Mucosa of stomach (tissue), 1 donor: ENCODE data around the gene SZT2.

Source experiments
- H3K27me3 ChIP-seq: one replicate; pipeline ENCODE4 v1.7.0; 2013; ENCODE audit warnings: mild to moderate bottlenecking, low read length; ENCODE audit not compliant: control insufficient read depth, insufficient read depth
- H3K36me3 ChIP-seq: one replicate; pipeline ENCODE4 v1.7.0; 2013; ENCODE audit warnings: low read length; ENCODE audit not compliant: control insufficient read depth, insufficient read depth
- H3K4me1 ChIP-seq: one replicate; pipeline ENCODE4 v1.7.0; 2013; ENCODE audit warnings: mild to moderate bottlenecking, low read length; ENCODE audit not compliant: control insufficient read depth, insufficient read depth
- H3K4me3 ChIP-seq: one replicate; pipeline ENCODE4 v1.7.0; 2013; ENCODE audit warnings: low read length
- H3K9ac ChIP-seq: one replicate; pipeline ENCODE4 v1.7.0; 2013; ENCODE audit warnings: mild to moderate bottlenecking, low read length, moderate library complexity
- H3K9me3 ChIP-seq: one replicate; pipeline ENCODE4 v1.7.0; 2013; ENCODE audit warnings: mild to moderate bottlenecking, low read length, moderate library complexity; ENCODE audit not compliant: control insufficient read depth
- donor health status: Pancreatic carcinoma.

Gene SZT2

GRCh38 chr1:43421396-43421795, 31.7 kb downstream of the SZT2 start:
- Histone ChIP-seq H3K36me3 (peaks cover 59% of the 10 kb centered on the region), H3K9ac (no peak overlapping the region), H3K4me3 (no peak overlapping the region), H3K9me3 (no peaks in the 10 kb centered on the region), H3K27me3 (no peaks in the 10 kb centered on the region), H3K4me1 (peaks cover 6% of the 10 kb centered on the region)

GRCh38 chr1:43421976-43422750, 32.5 kb downstream of the SZT2 start:
- no peak overlapping the region for H3K4me3 ChIP-seq
- no peaks in the 10 kb centered on the region for H3K9me3 ChIP-seq
- no peak overlapping the region for H3K9ac ChIP-seq
- peaks cover 66% of the 10 kb centered on the region for H3K36me3 ChIP-seq
- H3K27me3 ChIP-seq, result no peaks in the 10 kb centered on the region
- peaks cover 8% of the 10 kb centered on the region for H3K4me1 ChIP-seq

- H3K9me3 ChIP-seq, result no peaks in the 10 kb centered on the region
- peaks cover 66% of the 10 kb centered on the region for H3K36me3 ChIP-seq
- peaks cover 18% of the 10 kb centered on the region for H3K4me1 ChIP-seq
- H3K27me3 ChIP-seq, result no peaks in the 10 kb centered on the region
- no peak overlapping the region for H3K9ac ChIP-seq
- H3K4me3 ChIP-seq, result no peak overlapping the region
Observed at GRCh38 chr1:43422995-43423671, 33.4 kb downstream of the SZT2 start.

- H3K9ac ChIP-seq, result no peak overlapping the region
- H3K4me1 ChIP-seq, result peaks cover 21% of the 10 kb centered on the region
- no peaks in the 10 kb centered on the region for H3K9me3 ChIP-seq
- H3K27me3 ChIP-seq, result no peaks in the 10 kb centered on the region
- peaks cover 66% of the 10 kb centered on the region for H3K36me3 ChIP-seq
- H3K4me3 ChIP-seq, result no peak overlapping the region
Observed at GRCh38 chr1:43423672-43424550, 34.2 kb downstream of the SZT2 start.

- Histone ChIP-seq H3K4me1 (peaks cover 21% of the 10 kb centered on the region), H3K27me3 (no peaks in the 10 kb centered on the region), H3K36me3 (peaks cover 66% of the 10 kb centered on the region), H3K4me3 (no peak overlapping the region), H3K9ac (no peak overlapping the region), H3K9me3 (no peaks in the 10 kb centered on the region)
Observed at GRCh38 chr1:43425045-43425444, 35.3 kb downstream of the SZT2 start.

- Histone ChIP-seq H3K27me3 (no peaks in the 10 kb centered on the region), H3K4me1 (peaks cover 21% of the 10 kb centered on the region), H3K9ac (no peak overlapping the region), H3K36me3 (peaks cover 66% of the 10 kb centered on the region), H3K9me3 (no peaks in the 10 kb centered on the region), H3K4me3 (no peak overlapping the region)
Observed at GRCh38 chr1:43426221-43426620, 36.5 kb downstream of the SZT2 start.

GRCh38 chr1:43427524-43427923, 37.8 kb downstream of the SZT2 start:
- Histone ChIP-seq H3K27me3 (no peaks in the 10 kb centered on the region), H3K4me1 (peaks cover 21% of the 10 kb centered on the region), H3K9me3 (no peaks in the 10 kb centered on the region), H3K9ac (no peak overlapping the region), H3K4me3 (no peak overlapping the region), H3K36me3 (peaks cover 65% of the 10 kb centered on the region)

GRCh38 chr1:43427941-43428340, 38.2 kb downstream of the SZT2 start:
- no peak overlapping the region for H3K4me3 ChIP-seq
- H3K9me3 ChIP-seq, result no peaks in the 10 kb centered on the region
- no peak overlapping the region for H3K9ac ChIP-seq
- no peaks in the 10 kb centered on the region for H3K27me3 ChIP-seq
- peaks cover 63% of the 10 kb centered on the region for H3K36me3 ChIP-seq
- H3K4me1 ChIP-seq, result peaks cover 21% of the 10 kb centered on the region

- Histone ChIP-seq H3K4me1 (peaks cover 14% of the 10 kb centered on the region), H3K36me3 (peaks cover 47% of the 10 kb centered on the region), H3K9ac (no peak overlapping the region), H3K9me3 (no peaks in the 10 kb centered on the region), H3K4me3 (no peak overlapping the region), H3K27me3 (no peaks in the 10 kb centered on the region)
Observed at GRCh38 chr1:43430831-43431230, 41.1 kb downstream of the SZT2 start.

GRCh38 chr1:43431676-43432075, 42.0 kb downstream of the SZT2 start:
- Histone ChIP-seq H3K4me3 (no peak overlapping the region), H3K36me3 (peaks cover 40% of the 10 kb centered on the region), H3K9ac (no peak overlapping the region), H3K4me1 (peaks cover 14% of the 10 kb centered on the region), H3K9me3 (no peaks in the 10 kb centered on the region), H3K27me3 (no peaks in the 10 kb centered on the region)

GRCh38 chr1:43432171-43432860, 42.6 kb downstream of the SZT2 start:
- Histone ChIP-seq H3K36me3 (peaks cover 36% of the 10 kb centered on the region), H3K27me3 (no peaks in the 10 kb centered on the region)

More at GRCh38 chr1:43432171-43432860, 42.6 kb downstream of the SZT2 start:
- Histone ChIP-seq H3K9ac (no peak overlapping the region), H3K4me3 (no peak overlapping the region), H3K9me3 (no peaks in the 10 kb centered on the region), H3K4me1 (peaks cover 11% of the 10 kb centered on the region)
